SK-N-SH treated with all-trans-retinoic acid at 6 μM for 48 hours (cell line): Measurements from ENCODE around the gene EXOC4.

Source experiments
- ARNTL ChIP-seq: fragments of 450-650 bp; formaldehyde crosslinking; IDR thresholded peaks from 2 replicates; pipeline ENCODE4 v1.5.0; 2020; ENCODE audit warnings: low read depth, mild to moderate bottlenecking, moderate library complexity, borderline replicate concordance
- GLIS3 ChIP-seq: fragments of 250-450 bp; sonication (Bioruptor Pico); IDR thresholded peaks from 2 replicates; pipeline ENCODE4 v1.5.0; 2020; ENCODE audit warnings: mild to moderate bottlenecking, moderate library complexity
- PPARA ChIP-seq: fragments of 250-450 bp; sonication (Bioruptor Pico); IDR thresholded peaks from 2 replicates; pipeline ENCODE4 v1.5.0; 2020; ENCODE audit warnings: mild to moderate bottlenecking, borderline replicate concordance
- RARB ChIP-seq: fragments of 250-450 bp; sonication (Bioruptor Pico); IDR thresholded peaks from 2 replicates; pipeline ENCODE4 v1.8.0; 2021; ENCODE audit warnings: mild to moderate bottlenecking, moderate library complexity
- TOX ChIP-seq: fragments of 250-450 bp; sonication (Bioruptor Pico); IDR thresholded peaks from 2 replicates; pipeline ENCODE4 v1.8.0; 2021; ENCODE audit warnings: mild to moderate bottlenecking, moderate library complexity, borderline replicate concordance
- ZFP3 ChIP-seq: fragments of 250-450 bp; sonication (Bioruptor Pico); IDR thresholded peaks from 2 replicates; pipeline ENCODE4 v1.5.0; 2020; ENCODE audit warnings: mild to moderate bottlenecking, moderate library complexity
- ZNF70 ChIP-seq: fragments of 450-650 bp; formaldehyde crosslinking; IDR thresholded peaks from 2 replicates; pipeline ENCODE4 v1.5.0; 2020; ENCODE audit warnings: mild to moderate bottlenecking, moderate library complexity
- TF ChIP-seq, protein P1 (sequence below): fragments of 250-450 bp; sonication (Bioruptor Pico); IDR thresholded peaks from 2 replicates; pipeline ENCODE4 v1.8.0; 2020; ENCODE audit warnings: mild to moderate bottlenecking, moderate library complexity, borderline replicate concordance

GRCh38 chr7:133769668-133770067, 516.8 kb downstream of the EXOC4 start:
- TF ChIP-seq TOX (CRISPR knock-in tag) (no peak), ZNF70 (CRISPR knock-in tag) (no peak), RARB (CRISPR knock-in tag) (no peak), PPARA (CRISPR knock-in tag) (no peak), GLIS3 (0 out of 2 replicates have a peak, but pooled peaks have one; percentile 41), ZFP3 (CRISPR knock-in tag) (no peak), ARNTL (CRISPR knock-in tag) (no peak)
- TF ChIP-seq, protein P1, sequence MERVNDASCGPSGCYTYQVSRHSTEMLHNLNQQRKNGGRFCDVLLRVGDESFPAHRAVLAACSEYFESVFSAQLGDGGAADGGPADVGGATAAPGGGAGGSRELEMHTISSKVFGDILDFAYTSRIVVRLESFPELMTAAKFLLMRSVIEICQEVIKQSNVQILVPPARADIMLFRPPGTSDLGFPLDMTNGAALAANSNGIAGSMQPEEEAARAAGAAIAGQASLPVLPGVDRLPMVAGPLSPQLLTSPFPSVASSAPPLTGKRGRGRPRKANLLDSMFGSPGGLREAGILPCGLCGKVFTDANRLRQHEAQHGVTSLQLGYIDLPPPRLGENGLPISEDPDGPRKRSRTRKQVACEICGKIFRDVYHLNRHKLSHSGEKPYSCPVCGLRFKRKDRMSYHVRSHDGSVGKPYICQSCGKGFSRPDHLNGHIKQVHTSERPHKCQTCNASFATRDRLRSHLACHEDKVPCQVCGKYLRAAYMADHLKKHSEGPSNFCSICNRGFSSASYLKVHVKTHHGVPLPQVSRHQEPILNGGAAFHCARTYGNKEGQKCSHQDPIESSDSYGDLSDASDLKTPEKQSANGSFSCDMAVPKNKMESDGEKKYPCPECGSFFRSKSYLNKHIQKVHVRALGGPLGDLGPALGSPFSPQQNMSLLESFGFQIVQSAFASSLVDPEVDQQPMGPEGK (CRISPR knock-in tag), result no peak
